ENCODE measurements around the gene RFTN1. TPM values are rescaled to one million over a fixed set of nuclear protein-coding genes. Genes with fewer than 3 reads are reported as not detected.
A peak's percentile ranks its signal among the peaks of the same experiment; 100 is the strongest.

Gene RFTN1
- total RNA-seq, 3 donors from 2014 or later (not counting 1 experiment from before 2014, with no cell fraction given) = 112 to 135 (median 115) TPM

DNA sequence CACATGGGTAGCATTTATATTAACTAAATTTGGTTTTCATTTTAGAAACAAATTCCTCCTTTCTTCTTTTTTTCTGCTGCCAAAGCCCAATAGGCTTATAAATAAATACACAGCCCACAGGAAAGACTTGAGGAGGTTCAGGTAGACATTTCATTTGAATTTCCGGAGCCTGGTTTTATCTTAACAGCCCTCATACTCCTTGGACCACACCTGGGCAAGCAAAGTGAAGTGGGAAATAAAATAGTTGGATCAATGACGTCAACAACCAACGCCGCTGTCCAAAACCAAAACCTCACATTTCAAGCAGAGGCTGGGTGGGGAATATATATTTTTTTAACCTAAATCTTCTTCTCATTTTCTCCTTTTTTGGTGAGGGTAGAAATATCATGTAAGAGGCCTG lies 53.2 kb downstream of the RFTN1 start:
- Histone ChIP-seq H3K27ac (ENCODE audit: low read length) (no peak overlapping the region), H3K4me1 (ENCODE audit: control insufficient read depth, insufficient read depth, low read length) (peaks cover 15% of the 10 kb centered on the region), H3K4me3 (ENCODE audit: low read length) (no peak overlapping the region), H3K27me3 (ENCODE audit: control insufficient read depth, insufficient read depth, low read length) (no peaks in the 10 kb centered on the region), H3K36me3 (ENCODE audit: control insufficient read depth, insufficient read depth, low read length) (no peaks in the 10 kb centered on the region), H3K9me3 (ENCODE audit: control insufficient read depth, insufficient read depth, low read length) (no peaks in the 10 kb centered on the region)
- Mint-ChIP-seq H3K36me3 (no peaks in the 10 kb centered on the region), H3K27me3 (ENCODE audit: low read depth in 2 of 2) (no peaks in the 10 kb centered on the region), H3K4me3 (no peak overlapping the region), H3K9me3 (no peaks in the 10 kb centered on the region), H3K27ac (peak overlapping the region in 1 of 2 donors; percentile 81), H3K4me1 (peaks cover 32 to 39% of the 10 kb centered on the region in 2 donors)
- WGBS (ENCODE audit: insufficient coverage) = no CpG with 5 or more reads among the region's 4 CpGs
- intact Hi-C loops (cut with micrococcal nuclease) = loop anchor here (5.0 kb wide), 1 partner anchor 37 kb away; no protein-coding TSS in a partner anchor
- TF ChIP-seq, protein P1, sequence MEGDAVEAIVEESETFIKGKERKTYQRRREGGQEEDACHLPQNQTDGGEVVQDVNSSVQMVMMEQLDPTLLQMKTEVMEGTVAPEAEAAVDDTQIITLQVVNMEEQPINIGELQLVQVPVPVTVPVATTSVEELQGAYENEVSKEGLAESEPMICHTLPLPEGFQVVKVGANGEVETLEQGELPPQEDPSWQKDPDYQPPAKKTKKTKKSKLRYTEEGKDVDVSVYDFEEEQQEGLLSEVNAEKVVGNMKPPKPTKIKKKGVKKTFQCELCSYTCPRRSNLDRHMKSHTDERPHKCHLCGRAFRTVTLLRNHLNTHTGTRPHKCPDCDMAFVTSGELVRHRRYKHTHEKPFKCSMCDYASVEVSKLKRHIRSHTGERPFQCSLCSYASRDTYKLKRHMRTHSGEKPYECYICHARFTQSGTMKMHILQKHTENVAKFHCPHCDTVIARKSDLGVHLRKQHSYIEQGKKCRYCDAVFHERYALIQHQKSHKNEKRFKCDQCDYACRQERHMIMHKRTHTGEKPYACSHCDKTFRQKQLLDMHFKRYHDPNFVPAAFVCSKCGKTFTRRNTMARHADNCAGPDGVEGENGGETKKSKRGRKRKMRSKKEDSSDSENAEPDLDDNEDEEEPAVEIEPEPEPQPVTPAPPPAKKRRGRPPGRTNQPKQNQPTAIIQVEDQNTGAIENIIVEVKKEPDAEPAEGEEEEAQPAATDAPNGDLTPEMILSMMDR (IDR thresholded peaks at IDR 0.05) = no peak
- DNase-seq (no peak), ATAC-seq (no peak)

DNA sequence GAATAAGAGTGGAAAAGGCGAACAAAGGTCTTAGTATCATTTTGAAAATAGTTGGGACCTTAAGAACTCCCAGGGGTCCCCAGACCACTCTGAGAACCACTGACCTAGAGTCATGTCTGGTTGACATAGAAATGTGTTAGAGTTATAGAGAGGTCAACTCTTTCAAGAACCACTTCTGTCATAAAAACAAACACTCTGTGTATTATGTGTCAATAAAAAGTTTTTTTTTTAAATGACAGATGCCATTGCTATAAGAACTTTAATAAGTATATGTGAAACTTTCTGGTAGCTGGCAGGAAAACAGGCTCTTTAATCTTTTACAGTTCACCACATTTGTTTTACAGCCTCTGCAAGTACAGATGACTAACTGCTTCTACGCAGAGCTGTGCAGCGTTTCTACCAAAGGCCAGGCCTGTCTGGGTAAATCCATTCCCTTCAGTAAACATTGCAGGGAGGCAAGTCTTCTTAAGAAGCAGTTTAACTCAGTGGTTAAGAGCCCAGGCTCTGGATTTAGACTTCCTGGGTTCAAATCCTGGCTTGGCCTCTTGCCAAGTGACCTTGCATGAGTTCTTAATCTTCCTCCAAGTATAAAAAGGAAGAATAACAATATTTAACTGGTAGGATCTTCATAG lies 56.6 kb downstream of the RFTN1 start:
- no peaks in the 10 kb centered on the region for H3K9me3 ChIP-seq (ENCODE audit: control insufficient read depth, insufficient read depth, low read length)
- H3K27ac ChIP-seq (ENCODE audit: low read length) = no peak overlapping the region
- no peak for ATAC-seq
- H3K4me1 ChIP-seq (ENCODE audit: control insufficient read depth, insufficient read depth, low read length) = peaks cover 2% of the 10 kb centered on the region
- H3K4me1 Mint-ChIP-seq = peaks cover 33 to 39% of the 10 kb centered on the region in 2 donors
- peaks cover 2% of the 10 kb centered on the region for H3K36me3 ChIP-seq (ENCODE audit: control insufficient read depth, insufficient read depth, low read length)
- H3K4me3 Mint-ChIP-seq = no peak overlapping the region
- no peaks in the 10 kb centered on the region for H3K9me3 Mint-ChIP-seq
- TF ChIP-seq, protein P1 (IDR thresholded peaks at IDR 0.05) = no peak
- peak in 1 of 2 donors; percentile 35 for DNase-seq
- no peak overlapping the region for H3K4me3 ChIP-seq (ENCODE audit: low read length)
- no peaks in the 10 kb centered on the region for H3K36me3 Mint-ChIP-seq
- H3K27me3 ChIP-seq (ENCODE audit: control insufficient read depth, insufficient read depth, low read length) = no peaks in the 10 kb centered on the region
- no peaks in the 10 kb centered on the region for H3K27me3 Mint-ChIP-seq (ENCODE audit: low read depth in 2 of 2)
- WGBS (ENCODE audit: insufficient coverage) = 74% methylated on average over 3 of the region's 3 CpGs
- H3K27ac Mint-ChIP-seq = no peak overlapping the region
- intact Hi-C loops (cut with micrococcal nuclease) = no loop called here

- H3K36me3 ChIP-seq (ENCODE audit: control insufficient read depth, insufficient read depth, low read length) = peaks cover 2% of the 10 kb centered on the region
- 98% methylated on average over 7 of the region's 8 CpGs for WGBS (ENCODE audit: insufficient coverage)
These were observed 57.5 kb downstream of the RFTN1 start for GRCh38 chr3:16455966-16456365.

More at GRCh38 chr3:16455966-16456365, 57.5 kb downstream of the RFTN1 start:
- DNase-seq = no peak
- Histone ChIP-seq H3K4me3 (ENCODE audit: low read length) (no peak overlapping the region), H3K27me3 (ENCODE audit: control insufficient read depth, insufficient read depth, low read length) (no peaks in the 10 kb centered on the region), H3K9me3 (ENCODE audit: control insufficient read depth, insufficient read depth, low read length) (no peaks in the 10 kb centered on the region), H3K4me1 (ENCODE audit: control insufficient read depth, insufficient read depth, low read length) (no peaks in the 10 kb centered on the region), H3K27ac (ENCODE audit: low read length) (no peak overlapping the region)
- Mint-ChIP-seq H3K9me3 (no peaks in the 10 kb centered on the region), H3K27ac (no peak overlapping the region), H3K27me3 (ENCODE audit: low read depth in 2 of 2) (no peaks in the 10 kb centered on the region), H3K36me3 (no peaks in the 10 kb centered on the region), H3K4me3 (no peak overlapping the region), H3K4me1 (peaks cover 39% of the 10 kb centered on the region in 2 donors)
- TF ChIP-seq, protein P1 (IDR thresholded peaks at IDR 0.05) = no peak
- intact Hi-C loops (cut with micrococcal nuclease) = no loop called here
- ATAC-seq = no peak
